Measurements from ENCODE around the gene AFF3. TPM values are rescaled to one million over a fixed set of nuclear protein-coding genes. Genes with fewer than 3 reads are reported as not detected.

AFF3 gene
- total and polyA plus RNA-seq, 2 of the 8 experiments (the other 6 are each of a cell fraction or from before 2014, with no cell fraction given), result 0.27 to 3.0 TPM

GRCh38 chr2:99626158-99626557 lies 516.2 kb downstream of the AFF3 start:
- H2AK5ac ChIP-seq (ENCODE audit: low read depth, low read length), result no peak overlapping the region
- H3K18ac ChIP-seq (ENCODE audit: extremely low read depth, low read length), result no peak overlapping the region
- no peak overlapping the region for H3K23ac ChIP-seq (ENCODE audit: insufficient read length)
- no peak overlapping the region for H3K14ac ChIP-seq (ENCODE audit: insufficient read length)
- H3K4me3 ChIP-seq (ENCODE audit: extremely low read depth in 1 of 4, insufficient read depth in 2 of 4, low read depth in 3 of 4, low read length in 4 of 4), result no peak overlapping the region
- POLR2A ChIA-PET (ENCODE audit: partially characterized antibody), result no interaction called here
- no peak overlapping the region for H4K8ac ChIP-seq (ENCODE audit: extremely low read depth, insufficient read depth, low read length)
- H4K5ac ChIP-seq (ENCODE audit: insufficient read length, low read depth, low read length), result no peak overlapping the region
- H3K56ac ChIP-seq (replicated peaks; ENCODE audit: insufficient read length, low read depth, low read length), result no peak overlapping the region
- DNase-seq (ENCODE audit: low read depth in 1 of 2, low spot score in 2 of 2) (no peak), FAIRE-seq (no peak)
- H4K91ac ChIP-seq (replicated peaks; ENCODE audit: insufficient read length, low read length), result no peak overlapping the region
- no peak overlapping the region for H3K4me2 ChIP-seq (ENCODE audit: insufficient read depth in 1 of 2, low read depth in 2 of 2, low read length in 2 of 2)
- CTCF ChIA-PET (ENCODE audit: partially characterized antibody), result interaction anchor here (0.9 to 1.2 kb wide), 2 partner anchors 14 to 19 kb away, joined by 3 to 6 read pairs; no protein-coding TSS in a partner anchor
- H2BK120ac ChIP-seq (replicated peaks; ENCODE audit: low read depth, low read length), result no peak overlapping the region
- H4K20me1 ChIP-seq (replicated peaks in 1 of 2; ENCODE audit: control insufficient read depth in 1 of 2, insufficient read depth in 2 of 2, low read length in 2 of 2), result no peaks in the 10 kb centered on the region
- H3K4ac ChIP-seq (replicated peaks; ENCODE audit: insufficient read length, low read depth, low read length), result no peak overlapping the region
- no peaks in the 10 kb centered on the region for H3K79me2 ChIP-seq (ENCODE audit: control insufficient read depth in 1 of 2, insufficient read depth in 2 of 2, low read length in 2 of 2)
- no peak overlapping the region for H2BK20ac ChIP-seq (ENCODE audit: low read length)
- 90% methylated on average over 1 of the region's 1 CpG; no CpG with 5 or more reads in 1 of the 2 experiments for WGBS, 2 experiments (ENCODE audit: extremely low coverage in 1 of 2, insufficient coverage in 1 of 2, insufficient read length in 1 of 2, insufficient replicate concordance in 2 of 2, low coverage in 1 of 2, low lambda C conversion rate in 2 of 2, missing lambda C conversion rate in 1 of 2)
- H3K23me2 ChIP-seq (ENCODE audit: low read depth, low read length), result peaks cover 3% of the 10 kb centered on the region; the same call in 1 of the 2 replicates
- H3K27ac ChIP-seq (ENCODE audit: low read depth, low read length), result no peak overlapping the region
- H3K79me1 ChIP-seq (ENCODE audit: low read depth, low read length), result no peaks in the 10 kb centered on the region
- H2BK12ac ChIP-seq (ENCODE audit: low read depth, low read length), result no peak overlapping the region
- H2BK15ac ChIP-seq (ENCODE audit: low read length), result no peak overlapping the region
- H3K9me3 ChIP-seq (ENCODE audit: insufficient read depth in 2 of 2, low read depth in 1 of 2, low read length in 1 of 2), result no peaks in the 10 kb centered on the region
- H2BK5ac ChIP-seq (ENCODE audit: low read depth, low read length), result no peak overlapping the region
- no peaks in the 10 kb centered on the region for H3K36me3 ChIP-seq (ENCODE audit: control insufficient read depth in 2 of 4, insufficient read depth in 4 of 4, low read length in 3 of 4)
- no peaks in the 10 kb centered on the region; a peak in 1 of 7 replicates for H3K27me3 ChIP-seq (replicated peaks in 1 of 4; ENCODE audit: control insufficient read depth in 3 of 4, extremely low read depth in 1 of 4, insufficient read depth in 3 of 4, low read length in 3 of 4)
- no peak overlapping the region for H2AFZ ChIP-seq (ENCODE audit: low read length)
- H3K9ac ChIP-seq (replicated peaks in 1 of 4; ENCODE audit: extremely low read depth in 1 of 4, low read depth in 3 of 4, low read length in 3 of 4), result no peak overlapping the region
- H3K4me1 ChIP-seq (replicated peaks in 1 of 4; ENCODE audit: control insufficient read depth in 3 of 4, insufficient read depth in 4 of 4, low read length in 3 of 4), result no peaks in the 10 kb centered on the region; a peak in 1 of 7 replicates
- no peak for TF ChIP-seq ATF3 (IDR thresholded peaks at IDR 0.05; ENCODE audit: insufficient read depth, low read depth, low read length)
